ENCODE measurements around the gene TP53I13.

GRCh38 chr17:29612404-29613280, 44.1 kb downstream of the TP53I13 start:
- TF ChIP-seq HDGF (IDR thresholded peaks at IDR 0.05; ENCODE audit: borderline replicate concordance) (no peak), SP1 (IDR thresholded peaks at IDR 0.05) (no peak), ARNT (IDR thresholded peaks at IDR 0.05) (no peak)
